NT2/D1 (cell line): ENCODE results near the gene HNRNPK.
"Not testable (repeated sequence)": the region's sequence is repeated elsewhere in the genome, so short reads cannot be mapped to it uniquely, and the experiment has no call there.

Experiments
- DNase-seq: peaks from one replicate; pipeline ENCODE4 v3.0.0-alpha.2; 2011; ENCODE audit warnings: low read depth, low spot score
- H3K27me3 ChIP-seq: 2 replicates; pipeline ENCODE4 v1.6.0; 2011; ENCODE audit warnings: mild to moderate bottlenecking; ENCODE audit not compliant: insufficient read length, insufficient read depth
- H3K36me3 ChIP-seq: 2 replicates; pipeline ENCODE4 v1.6.1; 2011; ENCODE audit warnings: mild to moderate bottlenecking, low read length, mixed read lengths; ENCODE audit not compliant: insufficient read depth, insufficient read length
- H3K4me1 ChIP-seq: 2 replicates; pipeline ENCODE4 v1.5.1; 2011; ENCODE audit not compliant: insufficient read depth, insufficient read length
- H3K4me3 ChIP-seq: 2 replicates; pipeline ENCODE4 v1.5.1; 2011; ENCODE audit warnings: low read depth; ENCODE audit not compliant: insufficient read length
- H3K9ac ChIP-seq: 2 replicates; pipeline ENCODE4 v1.6.0; 2011; ENCODE audit warnings: low read depth; ENCODE audit not compliant: insufficient read length
- H3K9me3 ChIP-seq: 2 replicates; pipeline ENCODE4 v1.5.1; 2011; ENCODE audit warnings: mild to moderate bottlenecking, low read length; ENCODE audit not compliant: insufficient read depth
- SUZ12 ChIP-seq: IDR thresholded peaks from 2 replicates; pipeline ENCODE4 v1.6.1; 2011; ENCODE audit not compliant: insufficient read length, insufficient read depth; ENCODE audit errors: extremely low read depth
- YY1 ChIP-seq: IDR thresholded peaks from 2 replicates; pipeline ENCODE4 v1.6.1; 2011; ENCODE audit not compliant: insufficient read length, insufficient read depth
- ZNF274 ChIP-seq: IDR thresholded peaks from 2 replicates; pipeline ENCODE4 v1.6.1; 2011; ENCODE audit warnings: mild to moderate bottlenecking, low read depth, low read length

The HNRNPK gene

DNA sequence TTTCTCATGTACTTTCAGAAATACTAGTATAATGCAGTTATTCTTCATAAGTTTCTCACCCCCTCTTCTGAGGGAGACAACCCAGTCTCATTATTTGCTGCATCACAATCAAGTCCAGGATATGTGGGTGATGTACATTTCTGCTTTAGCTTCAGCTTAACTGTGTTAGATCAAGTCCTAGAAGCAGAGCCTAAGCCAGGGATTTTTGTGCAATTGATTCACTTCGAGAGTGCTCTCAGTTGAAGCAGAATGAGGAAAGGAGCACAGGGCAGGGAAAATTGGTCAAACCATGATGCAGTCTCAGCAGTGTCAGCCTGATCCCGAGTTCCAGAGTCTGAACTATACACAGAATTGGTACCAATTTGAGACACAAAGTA lies 15.1 kb downstream of the HNRNPK start:
- H3K9ac ChIP-seq = no peak overlapping the region
- H3K4me3 ChIP-seq = no peak overlapping the region
- TF ChIP-seq YY1 = no peak
- TF ChIP-seq SUZ12 = no peak
- TF ChIP-seq ZNF274 = no peak
- no peaks in the 10 kb centered on the region for H3K4me1 ChIP-seq
- DNase-seq = no peak
- H3K9me3 ChIP-seq = no peaks in the 10 kb centered on the region
- peaks cover 30% of the 10 kb centered on the region for H3K36me3 ChIP-seq
- H3K27me3 ChIP-seq = no peaks in the 10 kb centered on the region

DNA sequence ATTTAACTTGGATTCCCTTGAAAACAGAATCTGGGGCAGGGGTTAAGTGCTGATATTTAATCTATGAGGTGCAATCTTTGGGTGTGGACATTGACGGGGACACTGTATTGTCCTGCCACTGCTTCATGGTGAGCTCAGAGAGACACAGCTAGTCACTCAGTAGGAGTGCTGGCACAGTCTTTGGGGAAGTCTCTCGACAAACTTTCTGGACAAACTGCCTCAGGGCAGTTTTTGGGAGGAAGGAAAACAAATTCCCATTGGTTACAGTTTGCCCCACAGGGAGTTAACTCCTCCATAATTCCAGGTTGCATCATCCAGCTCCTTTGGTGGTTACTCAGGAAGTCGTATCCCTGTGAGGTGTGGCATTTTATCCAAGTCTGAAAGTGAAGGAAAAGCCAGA lies 17.9 kb downstream of the HNRNPK start:
- DNase-seq = no peak

GRCh38 chr9:83960991-83961390 lies 19.0 kb downstream of the HNRNPK start:
- no peak for DNase-seq
- TF ChIP-seq ZNF274 (no peak), YY1 (no peak), SUZ12 (no peak)
- no peaks in the 10 kb centered on the region for H3K4me1 ChIP-seq
- no peak overlapping the region for H3K4me3 ChIP-seq
- peaks cover 3% of the 10 kb centered on the region for H3K27me3 ChIP-seq
- H3K36me3 ChIP-seq = no peaks in the 10 kb centered on the region
- H3K9ac ChIP-seq = no peak overlapping the region
- H3K9me3 ChIP-seq = no peaks in the 10 kb centered on the region

More for the DNA sequence above, 17.9 kb downstream of the HNRNPK start:
- Histone ChIP-seq H3K27me3 (no peaks in the 10 kb centered on the region), H3K36me3 (peaks cover 9% of the 10 kb centered on the region), H3K4me3 (no peak overlapping the region), H3K4me1 (no peaks in the 10 kb centered on the region), H3K9ac (no peak overlapping the region), H3K9me3 (no peaks in the 10 kb centered on the region)
- TF ChIP-seq ZNF274 (no peak), SUZ12 (no peak), YY1 (no peak)

GRCh38 chr9:83959061-83959460 lies 21.0 kb downstream of the HNRNPK start:
- peaks cover 3% of the 10 kb centered on the region for H3K27me3 ChIP-seq
- H3K36me3 ChIP-seq = peaks cover 8% of the 10 kb centered on the region
- TF ChIP-seq SUZ12 (no peak), YY1 (no peak), ZNF274 (no peak)
- no peaks in the 10 kb centered on the region for H3K4me1 ChIP-seq
- no peak for DNase-seq
- H3K9ac ChIP-seq = no peak overlapping the region
- no peaks in the 10 kb centered on the region for H3K9me3 ChIP-seq
- H3K4me3 ChIP-seq = no peak overlapping the region

GRCh38 chr9:83957248-83957513 lies 22.8 kb downstream of the HNRNPK start:
- TF ChIP-seq YY1 (no peak), SUZ12 (no peak), ZNF274 (no peak)
- peak overlapping the region; percentile 88 for H3K9ac ChIP-seq
- no peak for DNase-seq
- peaks cover 3% of the 10 kb centered on the region for H3K27me3 ChIP-seq
- H3K36me3 ChIP-seq = peaks cover 16% of the 10 kb centered on the region
- no peaks in the 10 kb centered on the region for H3K9me3 ChIP-seq
- peak overlapping the region; percentile 85 for H3K4me3 ChIP-seq
- no peaks in the 10 kb centered on the region for H3K4me1 ChIP-seq

DNA sequence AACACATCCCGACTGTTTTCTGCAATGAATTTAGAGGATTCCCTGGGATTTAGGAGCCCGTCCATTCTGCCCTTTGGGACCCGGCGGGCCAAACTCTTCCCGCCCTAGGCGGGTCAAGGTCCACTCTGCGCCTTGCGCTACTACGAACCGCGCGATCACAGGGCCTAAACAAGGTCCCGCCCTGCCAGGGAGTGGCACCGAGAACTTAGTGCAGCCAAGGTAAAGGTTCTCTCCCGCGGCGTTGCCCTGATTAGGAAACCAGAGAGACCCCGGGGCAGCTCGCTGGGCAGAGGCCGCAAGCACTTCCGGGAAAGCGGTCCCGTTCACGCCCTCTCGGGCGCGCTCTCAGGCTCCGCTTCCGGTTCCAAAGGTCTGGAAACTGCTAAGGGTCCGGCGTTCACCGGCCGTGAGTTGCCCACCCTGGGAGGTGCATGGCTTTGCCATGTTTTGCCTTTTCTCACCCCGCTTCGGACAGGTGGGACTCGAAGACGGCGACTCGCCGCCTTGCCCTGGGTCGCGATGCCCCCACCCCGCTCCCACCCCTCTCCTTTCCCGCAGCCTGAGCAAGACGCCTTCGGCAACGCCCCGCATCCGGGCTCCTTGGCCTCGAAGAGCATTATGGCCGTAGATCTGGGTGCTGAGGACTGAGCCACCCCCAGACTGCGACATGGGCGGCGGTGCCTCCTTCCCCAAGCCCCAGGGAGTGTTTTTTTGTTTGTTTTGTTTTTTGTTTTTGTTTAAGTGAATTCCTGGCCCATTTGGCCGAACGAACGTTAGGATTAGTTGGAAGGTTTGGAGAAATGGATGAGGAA lies 23.4 kb downstream of the HNRNPK start:
- no peak for DNase-seq
- peaks cover 22% of the 10 kb centered on the region for H3K36me3 ChIP-seq
- H3K9me3 ChIP-seq = no peaks in the 10 kb centered on the region
- peak overlapping the region; percentile 88 for H3K9ac ChIP-seq
- H3K4me3 ChIP-seq = peak overlapping the region; percentile 85
- no peaks in the 10 kb centered on the region for H3K4me1 ChIP-seq
- TF ChIP-seq YY1 (no peak), SUZ12 (no peak), ZNF274 (no peak)
- peaks cover 3% of the 10 kb centered on the region for H3K27me3 ChIP-seq

DNA sequence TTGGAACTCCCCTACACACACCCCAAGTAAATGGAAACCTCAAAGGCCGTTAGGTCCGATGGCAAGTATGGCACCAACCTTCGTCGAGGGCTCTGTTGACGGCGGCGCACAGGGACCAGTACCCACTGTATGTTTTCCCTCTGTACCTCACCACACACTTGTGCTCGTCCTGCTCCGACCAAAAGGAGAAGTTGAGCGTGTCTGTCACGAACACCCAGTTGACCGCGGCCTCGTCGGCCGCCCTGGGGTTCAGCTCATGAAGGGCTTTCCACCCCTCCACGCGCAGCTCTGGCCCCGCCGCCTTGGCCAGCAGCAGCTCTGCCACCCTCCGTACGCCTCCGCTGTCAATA lies 24.0 kb downstream of the HNRNPK start:
- no peak for DNase-seq
- H3K27me3 ChIP-seq = peaks cover 3% of the 10 kb centered on the region
- peak overlapping the region; percentile 85 for H3K4me3 ChIP-seq
- H3K36me3 ChIP-seq = peaks cover 25% of the 10 kb centered on the region
- H3K4me1 ChIP-seq = no peaks in the 10 kb centered on the region
- TF ChIP-seq ZNF274 = no peak
- no peak for TF ChIP-seq YY1
- TF ChIP-seq SUZ12 = no peak
- H3K9ac ChIP-seq = peak overlapping the region; percentile 88
- no peaks in the 10 kb centered on the region for H3K9me3 ChIP-seq

DNA sequence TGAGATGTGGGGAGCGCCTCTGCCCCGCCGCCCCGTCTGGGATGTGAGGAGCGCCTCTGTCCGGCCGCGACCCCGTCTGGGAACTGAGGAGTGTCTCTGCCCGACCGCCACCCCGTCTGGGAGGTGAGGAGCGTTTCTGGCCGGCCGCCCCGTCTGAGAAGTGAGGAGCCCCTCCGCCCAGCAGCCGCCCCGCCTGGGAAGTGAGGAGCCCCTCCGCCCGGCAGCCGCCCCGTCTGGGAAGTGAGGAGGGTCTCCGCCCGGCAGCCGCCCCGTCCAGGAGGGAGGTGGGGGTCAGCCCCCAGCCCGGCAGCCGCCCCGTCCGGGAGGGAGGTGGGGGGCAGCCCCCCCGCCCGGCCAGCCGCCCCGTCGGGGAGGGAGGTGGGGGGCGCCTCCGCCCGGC lies 31.9 kb downstream of the HNRNPK start:
- H3K9ac ChIP-seq, H3K4me1 ChIP-seq, H3K4me3 ChIP-seq, DNase-seq, H3K27me3 ChIP-seq: not testable (repeated sequence)
- Histone ChIP-seq H3K36me3 (peaks cover 54% of the 10 kb centered on the region), H3K9me3 (peaks cover 24% of the 10 kb centered on the region; the same call in 1 of the 2 replicates)
